ENCODE data around the gene STX19.

- no peak for TF ChIP-seq CTCF (conservative IDR thresholded peaks at IDR 0.05 in 1 of 2, IDR thresholded peaks at IDR 0.05 in 1 of 2; ENCODE audit: low read depth in 1 of 2, low read length in 2 of 2)
- no peak for TF ChIP-seq EZH2 (IDR thresholded peaks at IDR 0.05; ENCODE audit: low read length, missing control alignments)
These were observed 22.1 kb upstream of the STX19 start for GRCh38 chr3:94050546-94050945.

Data from fibroblast of lung (primary cell).